Ishikawa (cell line): ENCODE measurements around the gene ZNF444.

ENCODE experiments used
- CEBPB ChIP-seq: IDR thresholded peaks from 2 replicates; pipeline ENCODE4 v1.6.1; 2012
- CREB1 ChIP-seq: IDR thresholded peaks from 2 replicates; pipeline ENCODE4 v1.6.1; 2012; ENCODE audit warnings: low read depth
- EGR1 ChIP-seq: IDR thresholded peaks from 2 replicates; pipeline ENCODE4 v1.6.1; 2012
- EP300 ChIP-seq: IDR thresholded peaks from 2 replicates; pipeline ENCODE4 v1.6.1; 2012; ENCODE audit warnings: borderline replicate concordance
- FOXM1 ChIP-seq: IDR thresholded peaks from 2 replicates; pipeline ENCODE4 v1.6.1; 2012; ENCODE audit warnings: low read depth, borderline replicate concordance
- MAX ChIP-seq: IDR thresholded peaks from 2 replicates; pipeline ENCODE4 v1.6.1; 2012
- NFIC ChIP-seq: IDR thresholded peaks from 2 replicates; pipeline ENCODE4 v1.6.1; 2012
- RAD21 ChIP-seq: IDR thresholded peaks from 2 replicates; pipeline ENCODE4 v1.6.1; 2012; ENCODE audit warnings: low read depth
- REST ChIP-seq: IDR thresholded peaks from 2 replicates; pipeline ENCODE4 v1.6.1; 2012; ENCODE audit warnings: low read depth, mild to moderate bottlenecking
- TAF1 ChIP-seq: IDR thresholded peaks from 2 replicates; pipeline ENCODE4 v1.6.1; 2012; ENCODE audit warnings: low read depth, mild to moderate bottlenecking
- TCF12 ChIP-seq: IDR thresholded peaks from 2 replicates; pipeline ENCODE4 v1.6.1; 2012; ENCODE audit warnings: low read depth
- TEAD4 ChIP-seq: IDR thresholded peaks from 2 replicates; pipeline ENCODE4 v1.6.1; 2012
- USF1 ChIP-seq: IDR thresholded peaks from 2 replicates; pipeline ENCODE4 v1.6.1; 2012
- YY1 ChIP-seq: IDR thresholded peaks from 2 replicates; pipeline ENCODE4 v1.6.1; 2012; ENCODE audit warnings: low read depth
- ZBTB7A ChIP-seq: IDR thresholded peaks from 2 replicates; pipeline ENCODE4 v1.6.1; 2012; ENCODE audit warnings: low read depth

Gene ZNF444

GRCh38 chr19:56094449-56094848 is 46.6 kb upstream of the ZNF444 start:
- no peak for TF ChIP-seq EP300
- TF ChIP-seq EGR1: no peak
- TF ChIP-seq RAD21: no peak
- no peak for TF ChIP-seq CEBPB
- TF ChIP-seq ZBTB7A: no peak
- no peak for TF ChIP-seq TAF1
- TF ChIP-seq MAX: no peak
- TF ChIP-seq CREB1: no peak
- no peak for TF ChIP-seq FOXM1
- no peak for TF ChIP-seq NFIC
- TF ChIP-seq TCF12: no peak
- TF ChIP-seq USF1: no peak
- no peak for TF ChIP-seq YY1
- no peak for TF ChIP-seq TEAD4
- TF ChIP-seq REST: no peak

GRCh38 chr19:56096665-56097064 is 44.4 kb upstream of the ZNF444 start:
- TF ChIP-seq ZBTB7A: no peak
- TF ChIP-seq TAF1: no peak
- no peak for TF ChIP-seq MAX
- no peak for TF ChIP-seq RAD21
- no peak for TF ChIP-seq REST
- no peak for TF ChIP-seq CEBPB

- no peak for TF ChIP-seq EGR1
- no peak for TF ChIP-seq MAX
- no peak for TF ChIP-seq TEAD4
- no peak for TF ChIP-seq RAD21
- no peak for TF ChIP-seq REST
- no peak for TF ChIP-seq ZBTB7A
- TF ChIP-seq USF1: no peak
Measured at GRCh38 chr19:56097306-56097705, 43.8 kb upstream of the ZNF444 start.

- TF ChIP-seq NFIC: no peak
- no peak for TF ChIP-seq TAF1
- no peak for TF ChIP-seq REST
- no peak for TF ChIP-seq ZBTB7A
- no peak for TF ChIP-seq MAX
- no peak for TF ChIP-seq YY1
- TF ChIP-seq USF1: no peak
- TF ChIP-seq CREB1: no peak
Measured at GRCh38 chr19:56097776-56098175, 43.3 kb upstream of the ZNF444 start.
